HepG2 (cell line): ENCODE measurements around the gene REPIN1. TPM values are rescaled to one million over a fixed set of nuclear protein-coding genes. Genes with fewer than 3 reads are reported as not detected.

Experiments used
- AKAP8 ChIP-seq: sonication (generic); formaldehyde crosslinking; IDR thresholded peaks from 2 replicates; pipeline ENCODE4 v1.5.1; 2020; ENCODE audit warnings: mild to moderate bottlenecking, missing genetic modification reagents
- ASH2L ChIP-seq: fragments of 300-600, 200-600 bp; sonication (generic); IDR thresholded peaks from 2 replicates; pipeline ENCODE4 v1.7.0; 2017; ENCODE audit warnings: low read depth, mild to moderate bottlenecking, moderate library complexity, mixed read lengths, low read length; ENCODE audit not compliant: insufficient read length
- ATAD3A ChIP-seq: sonication (generic); formaldehyde crosslinking; IDR thresholded peaks from 2 replicates; pipeline ENCODE4 v1.4.0; 2020; ENCODE audit warnings: missing genetic modification reagents
- CBFB ChIP-seq: sonication (generic); formaldehyde crosslinking; IDR thresholded peaks from 2 replicates; pipeline ENCODE4 v1.4.0; 2020; ENCODE audit warnings: missing genetic modification reagents
- KDM2A ChIP-seq: sonication (generic); formaldehyde crosslinking; IDR thresholded peaks from 2 replicates; pipeline ENCODE4 v1.4.0; 2020; ENCODE audit warnings: low read depth, missing genetic modification reagents, borderline replicate concordance
- MLX ChIP-seq: IDR thresholded peaks from 2 replicates; pipeline ENCODE4 v1.6.1; 2016
- SP2 ChIP-seq: sonication (generic); formaldehyde crosslinking; IDR thresholded peaks from 2 replicates; pipeline ENCODE4 v1.5.1; 2020; ENCODE audit warnings: mild to moderate bottlenecking, missing genetic modification reagents
- TGIF2 ChIP-seq: IDR thresholded peaks from 2 replicates; pipeline ENCODE4 v1.6.1; 2016; ENCODE audit warnings: control low read depth, missing compliant biosample characterization
- ZNF383 ChIP-seq: sonication (generic); formaldehyde crosslinking; IDR thresholded peaks from 2 replicates; pipeline ENCODE4 v1.4.0; 2020; ENCODE audit warnings: missing genetic modification reagents, mild to moderate bottlenecking, borderline replicate concordance
- polyA plus RNA-seq, 8 experiments: library from polyadenylated mRNA; depleted of rRNA in 3 of 8; stranded (reverse) in 7 of 8; unstranded in 1 of 8; fragments of >200 nt; fragmentation: Illumina TruSeq in 4 of 8; extraction: Trizol in 4 of 8; gene quantifications; 2 replicates each; pipeline versions ENCODE4 v1.2.1 to v1.2.3, GENCODE V29; 2011 to 2016; ENCODE audit warnings: low read depth in 4 of 8, missing spikeins in 1 of 8, mixed read lengths in 1 of 8; ENCODE audit not compliant: insufficient read depth in 1 of 8
- total RNA-seq, 5 experiments: library from RNA; depleted of rRNA; stranded (reverse); fragments of >200 nt; fragmentation: Illumina TruSeq; extraction: Trizol; gene quantifications; 2 replicates each; pipeline ENCODE4 v1.2.3, GENCODE V29; 2016; ENCODE audit warnings: low read depth in 1 of 5
- TF ChIP-seq, protein P1 (sequence below): sonication (generic); formaldehyde crosslinking; IDR thresholded peaks from 2 replicates; pipeline ENCODE4 v1.9.0; 2021; ENCODE audit warnings: mild to moderate bottlenecking, missing genetic modification reagents
- TF ChIP-seq, protein P2 (sequence below): sonication (generic); formaldehyde crosslinking; IDR thresholded peaks from 2 replicates; pipeline ENCODE4 v1.5.0; 2020; ENCODE audit warnings: missing genetic modification reagents
- TF ChIP-seq, protein P3 (sequence below): sonication (generic); formaldehyde crosslinking; IDR thresholded peaks from 2 replicates; pipeline ENCODE4 v1.4.0; 2020; ENCODE audit warnings: missing genetic modification reagents
- TF ChIP-seq, protein P4 (sequence below): sonication (generic); formaldehyde crosslinking; IDR thresholded peaks from 2 replicates; pipeline ENCODE4 v1.4.0; 2020; ENCODE audit warnings: missing genetic modification reagents, borderline replicate concordance

Gene REPIN1
- total and polyA plus RNA-seq, 2 of the 13 experiments (the other 11 are each of a cell fraction or from before 2014, with no cell fraction given), result 69.9 to 108 TPM

- TF ChIP-seq, protein P1, sequence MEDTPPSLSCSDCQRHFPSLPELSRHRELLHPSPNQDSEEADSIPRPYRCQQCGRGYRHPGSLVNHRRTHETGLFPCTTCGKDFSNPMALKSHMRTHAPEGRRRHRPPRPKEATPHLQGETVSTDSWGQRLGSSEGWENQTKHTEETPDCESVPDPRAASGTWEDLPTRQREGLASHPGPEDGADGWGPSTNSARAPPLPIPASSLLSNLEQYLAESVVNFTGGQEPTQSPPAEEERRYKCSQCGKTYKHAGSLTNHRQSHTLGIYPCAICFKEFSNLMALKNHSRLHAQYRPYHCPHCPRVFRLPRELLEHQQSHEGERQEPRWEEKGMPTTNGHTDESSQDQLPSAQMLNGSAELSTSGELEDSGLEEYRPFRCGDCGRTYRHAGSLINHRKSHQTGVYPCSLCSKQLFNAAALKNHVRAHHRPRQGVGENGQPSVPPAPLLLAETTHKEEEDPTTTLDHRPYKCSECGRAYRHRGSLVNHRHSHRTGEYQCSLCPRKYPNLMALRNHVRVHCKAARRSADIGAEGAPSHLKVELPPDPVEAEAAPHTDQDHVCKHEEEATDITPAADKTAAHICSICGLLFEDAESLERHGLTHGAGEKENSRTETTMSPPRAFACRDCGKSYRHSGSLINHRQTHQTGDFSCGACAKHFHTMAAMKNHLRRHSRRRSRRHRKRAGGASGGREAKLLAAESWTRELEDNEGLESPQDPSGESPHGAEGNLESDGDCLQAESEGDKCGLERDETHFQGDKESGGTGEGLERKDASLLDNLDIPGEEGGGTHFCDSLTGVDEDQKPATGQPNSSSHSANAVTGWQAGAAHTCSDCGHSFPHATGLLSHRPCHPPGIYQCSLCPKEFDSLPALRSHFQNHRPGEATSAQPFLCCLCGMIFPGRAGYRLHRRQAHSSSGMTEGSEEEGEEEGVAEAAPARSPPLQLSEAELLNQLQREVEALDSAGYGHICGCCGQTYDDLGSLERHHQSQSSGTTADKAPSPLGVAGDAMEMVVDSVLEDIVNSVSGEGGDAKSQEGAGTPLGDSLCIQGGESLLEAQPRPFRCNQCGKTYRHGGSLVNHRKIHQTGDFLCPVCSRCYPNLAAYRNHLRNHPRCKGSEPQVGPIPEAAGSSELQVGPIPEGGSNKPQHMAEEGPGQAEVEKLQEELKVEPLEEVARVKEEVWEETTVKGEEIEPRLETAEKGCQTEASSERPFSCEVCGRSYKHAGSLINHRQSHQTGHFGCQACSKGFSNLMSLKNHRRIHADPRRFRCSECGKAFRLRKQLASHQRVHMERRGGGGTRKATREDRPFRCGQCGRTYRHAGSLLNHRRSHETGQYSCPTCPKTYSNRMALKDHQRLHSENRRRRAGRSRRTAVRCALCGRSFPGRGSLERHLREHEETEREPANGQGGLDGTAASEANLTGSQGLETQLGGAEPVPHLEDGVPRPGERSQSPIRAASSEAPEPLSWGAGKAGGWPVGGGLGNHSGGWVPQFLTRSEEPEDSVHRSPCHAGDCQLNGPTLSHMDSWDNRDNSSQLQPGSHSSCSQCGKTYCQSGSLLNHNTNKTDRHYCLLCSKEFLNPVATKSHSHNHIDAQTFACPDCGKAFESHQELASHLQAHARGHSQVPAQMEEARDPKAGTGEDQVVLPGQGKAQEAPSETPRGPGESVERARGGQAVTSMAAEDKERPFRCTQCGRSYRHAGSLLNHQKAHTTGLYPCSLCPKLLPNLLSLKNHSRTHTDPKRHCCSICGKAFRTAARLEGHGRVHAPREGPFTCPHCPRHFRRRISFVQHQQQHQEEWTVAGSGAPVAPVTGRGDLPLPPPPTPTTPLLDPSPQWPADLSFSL (CRISPR knock-in tag), result no peak
- TF ChIP-seq, protein P2, sequence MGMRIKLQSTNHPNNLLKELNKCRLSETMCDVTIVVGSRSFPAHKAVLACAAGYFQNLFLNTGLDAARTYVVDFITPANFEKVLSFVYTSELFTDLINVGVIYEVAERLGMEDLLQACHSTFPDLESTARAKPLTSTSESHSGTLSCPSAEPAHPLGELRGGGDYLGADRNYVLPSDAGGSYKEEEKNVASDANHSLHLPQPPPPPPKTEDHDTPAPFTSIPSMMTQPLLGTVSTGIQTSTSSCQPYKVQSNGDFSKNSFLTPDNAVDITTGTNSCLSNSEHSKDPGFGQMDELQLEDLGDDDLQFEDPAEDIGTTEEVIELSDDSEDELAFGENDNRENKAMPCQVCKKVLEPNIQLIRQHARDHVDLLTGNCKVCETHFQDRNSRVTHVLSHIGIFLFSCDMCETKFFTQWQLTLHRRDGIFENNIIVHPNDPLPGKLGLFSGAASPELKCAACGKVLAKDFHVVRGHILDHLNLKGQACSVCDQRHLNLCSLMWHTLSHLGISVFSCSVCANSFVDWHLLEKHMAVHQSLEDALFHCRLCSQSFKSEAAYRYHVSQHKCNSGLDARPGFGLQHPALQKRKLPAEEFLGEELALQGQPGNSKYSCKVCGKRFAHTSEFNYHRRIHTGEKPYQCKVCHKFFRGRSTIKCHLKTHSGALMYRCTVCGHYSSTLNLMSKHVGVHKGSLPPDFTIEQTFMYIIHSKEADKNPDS, result peak; percentile 95
- TF ChIP-seq, protein P3, sequence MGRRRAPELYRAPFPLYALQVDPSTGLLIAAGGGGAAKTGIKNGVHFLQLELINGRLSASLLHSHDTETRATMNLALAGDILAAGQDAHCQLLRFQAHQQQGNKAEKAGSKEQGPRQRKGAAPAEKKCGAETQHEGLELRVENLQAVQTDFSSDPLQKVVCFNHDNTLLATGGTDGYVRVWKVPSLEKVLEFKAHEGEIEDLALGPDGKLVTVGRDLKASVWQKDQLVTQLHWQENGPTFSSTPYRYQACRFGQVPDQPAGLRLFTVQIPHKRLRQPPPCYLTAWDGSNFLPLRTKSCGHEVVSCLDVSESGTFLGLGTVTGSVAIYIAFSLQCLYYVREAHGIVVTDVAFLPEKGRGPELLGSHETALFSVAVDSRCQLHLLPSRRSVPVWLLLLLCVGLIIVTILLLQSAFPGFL, result no peak
- TF ChIP-seq SP2 (peak; percentile 61), KDM2A (peak; percentile 88), AKAP8 (CRISPR knock-in tag) (peak; percentile 46; the same call in 1 of the 2 replicates), MLX (CRISPR knock-in tag) (peak; percentile 59; the same call in 1 of the 2 replicates), ZNF383 (CRISPR knock-in tag) (0 out of 2 replicates have a peak, but pooled peaks have one; percentile 27), ATAD3A (CRISPR knock-in tag) (0 out of 2 replicates have a peak, but pooled peaks have one; percentile 84), ASH2L (peak; percentile 25), TGIF2 (CRISPR knock-in tag) (peak; percentile 10; the same call in 1 of the 2 replicates), CBFB (CRISPR knock-in tag) (peak; percentile 87)
- TF ChIP-seq, protein P4, sequence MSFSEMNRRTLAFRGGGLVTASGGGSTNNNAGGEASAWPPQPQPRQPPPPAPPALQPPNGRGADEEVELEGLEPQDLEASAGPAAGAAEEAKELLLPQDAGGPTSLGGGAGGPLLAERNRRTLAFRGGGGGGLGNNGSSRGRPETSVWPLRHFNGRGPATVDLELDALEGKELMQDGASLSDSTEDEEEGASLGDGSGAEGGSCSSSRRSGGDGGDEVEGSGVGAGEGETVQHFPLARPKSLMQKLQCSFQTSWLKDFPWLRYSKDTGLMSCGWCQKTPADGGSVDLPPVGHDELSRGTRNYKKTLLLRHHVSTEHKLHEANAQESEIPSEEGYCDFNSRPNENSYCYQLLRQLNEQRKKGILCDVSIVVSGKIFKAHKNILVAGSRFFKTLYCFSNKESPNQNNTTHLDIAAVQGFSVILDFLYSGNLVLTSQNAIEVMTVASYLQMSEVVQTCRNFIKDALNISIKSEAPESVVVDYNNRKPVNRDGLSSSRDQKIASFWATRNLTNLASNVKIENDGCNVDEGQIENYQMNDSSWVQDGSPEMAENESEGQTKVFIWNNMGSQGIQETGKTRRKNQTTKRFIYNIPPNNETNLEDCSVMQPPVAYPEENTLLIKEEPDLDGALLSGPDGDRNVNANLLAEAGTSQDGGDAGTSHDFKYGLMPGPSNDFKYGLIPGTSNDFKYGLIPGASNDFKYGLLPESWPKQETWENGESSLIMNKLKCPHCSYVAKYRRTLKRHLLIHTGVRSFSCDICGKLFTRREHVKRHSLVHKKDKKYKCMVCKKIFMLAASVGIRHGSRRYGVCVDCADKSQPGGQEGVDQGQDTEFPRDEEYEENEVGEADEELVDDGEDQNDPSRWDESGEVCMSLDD, result peak; percentile 12
These were observed 45.6 kb upstream of the REPIN1 start, which contains the start of the genes ACTR3C and LRRC61 (continued) for GRCh38 chr7:150322833-150323681.
